IgD-negative memory B cell (primary cell): ENCODE data around the gene APOC1. TPM values are rescaled to one million over a fixed set of nuclear protein-coding genes. Genes with fewer than 3 reads are reported as not detected.
A peak's percentile ranks its signal among the peaks of the same experiment; 100 is the strongest.
"Not testable (repeated sequence)": the region's sequence is repeated elsewhere in the genome, so short reads cannot be mapped to it uniquely, and the experiment has no call there.

ENCODE experiments used
- H3K27ac Mint-ChIP-seq, 3 donors: one replicate each; pipeline ENCODE4 v1.8.0; 2020 to 2022; ENCODE audit warnings: mild to moderate bottlenecking in 3 of 3, mixed read lengths in 3 of 3, moderate library complexity in 1 of 3
- H3K27me3 Mint-ChIP-seq: one replicate; pipeline ENCODE4 v1.8.0; 2021; ENCODE audit warnings: mixed read lengths
- H3K36me3 Mint-ChIP-seq: one replicate; pipeline ENCODE4 v1.8.0; 2020; ENCODE audit warnings: mild to moderate bottlenecking, mixed read lengths
- H3K4me1 Mint-ChIP-seq, 3 donors: one replicate each; pipeline ENCODE4 v1.8.0; 2020 to 2022; ENCODE audit warnings: mixed read lengths in 3 of 3, mild to moderate bottlenecking in 1 of 3
- H3K4me3 Mint-ChIP-seq, 4 donors: one replicate each; pipeline ENCODE4 v1.8.0; 2020 to 2022; ENCODE audit warnings: mild to moderate bottlenecking in 4 of 4, mixed read lengths in 4 of 4, moderate library complexity in 3 of 4
- H3K9me3 Mint-ChIP-seq, 3 donors: one replicate each; pipeline ENCODE4 v1.8.0; 2020 to 2021; ENCODE audit warnings: mixed read lengths in 3 of 3, mild to moderate bottlenecking in 1 of 3
- polyA plus RNA-seq: library from polyadenylated mRNA; unstranded; fragments of 300-500 nt; fragmentation: Illumina TruSeq; gene quantifications from one replicate; pipeline ENCODE4 v1.2.3, GENCODE V29; 2021

The APOC1 gene
- polyA plus RNA-seq, 1 donor from 2014 or later, result not detected

DNA sequence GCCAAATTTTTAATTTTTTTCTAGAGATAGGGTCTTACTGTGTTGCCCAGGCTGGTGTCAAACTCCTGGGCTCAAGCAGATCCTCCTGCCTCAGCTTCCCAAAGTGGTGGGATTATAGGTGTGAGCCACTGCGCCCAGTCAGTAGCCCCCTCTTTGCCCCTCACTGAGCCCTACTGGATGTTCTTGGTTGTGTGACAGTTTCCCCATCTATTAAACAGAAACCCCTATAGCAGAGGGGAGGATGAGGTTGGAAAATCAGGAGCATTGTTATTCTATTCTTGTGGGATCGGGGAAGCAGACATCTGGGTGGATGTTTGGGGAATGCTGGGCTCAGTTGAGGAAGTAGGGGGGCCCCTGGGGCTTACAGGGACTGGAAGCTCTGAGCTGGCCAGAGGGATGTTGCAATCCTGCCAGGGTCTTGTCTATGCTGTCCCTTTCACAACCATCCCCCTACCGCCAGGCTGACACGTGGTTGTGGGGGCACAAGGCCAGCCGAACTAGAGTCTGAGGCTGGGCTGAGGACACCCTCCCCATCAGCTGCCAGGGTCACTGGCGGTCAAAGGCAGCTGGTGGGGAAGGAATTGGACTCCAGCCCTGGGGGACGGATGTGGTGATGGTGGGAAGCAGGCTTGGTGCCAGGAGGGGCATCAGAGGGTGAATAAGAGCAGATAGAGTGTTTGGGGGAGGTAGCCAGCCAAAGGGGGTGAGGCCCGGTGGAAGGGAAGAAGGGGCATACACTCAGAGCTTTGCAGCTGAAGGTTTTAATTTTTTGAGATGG is 10.9 kb downstream of the APOC1 start:
- peaks cover 2% of the 10 kb centered on the region for H3K36me3 Mint-ChIP-seq
- H3K4me3 Mint-ChIP-seq, result no peak overlapping the region
- peaks cover 20% of the 10 kb centered on the region for H3K27me3 Mint-ChIP-seq
- peaks cover 3 to 8% (median 4%) of the 10 kb centered on the region in 3 donors for H3K4me1 Mint-ChIP-seq
- H3K9me3 Mint-ChIP-seq, result no peaks in the 10 kb centered on the region
- no peak overlapping the region for H3K27ac Mint-ChIP-seq

DNA sequence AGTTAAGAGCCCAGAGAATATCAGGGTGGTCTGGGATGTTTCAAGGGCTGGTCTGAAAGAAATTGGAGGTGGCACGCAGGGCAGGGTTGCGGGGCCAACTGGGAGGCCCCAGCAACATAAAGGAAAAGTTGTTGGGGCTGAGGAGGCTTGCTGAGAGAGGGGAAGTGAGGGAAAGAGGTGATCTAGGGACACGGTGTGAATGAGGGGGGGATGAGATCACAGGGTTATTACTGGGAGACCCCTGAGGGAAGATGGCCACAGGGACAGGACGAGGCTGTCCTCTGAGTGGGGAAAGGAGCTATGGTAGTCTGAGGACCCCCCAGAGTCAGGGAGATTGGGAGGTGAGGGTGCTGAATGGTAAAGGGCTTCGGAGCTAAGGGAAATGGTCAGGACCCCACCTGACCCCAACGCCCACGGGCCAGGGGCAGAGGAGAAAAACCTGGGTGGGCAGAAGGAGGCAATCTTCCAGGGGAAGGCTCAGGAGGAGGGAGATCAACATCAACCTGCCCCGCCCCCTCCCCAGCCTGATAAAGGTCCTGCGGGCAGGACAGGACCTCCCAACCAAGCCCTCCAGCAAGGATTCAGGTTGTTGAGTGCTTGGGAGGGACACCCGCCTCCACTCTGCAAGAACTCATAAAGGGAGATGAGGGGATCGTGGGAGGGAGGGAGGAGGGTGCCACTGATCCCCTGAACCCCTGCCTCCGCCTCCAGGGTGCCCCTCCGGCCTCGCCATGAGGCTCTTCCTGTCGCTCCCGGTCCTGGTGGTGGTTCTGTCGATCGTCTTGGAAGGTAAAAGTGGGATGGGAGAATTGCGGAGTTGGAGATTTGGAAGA is 12.1 kb downstream of the APOC1 start:
- H3K9me3 Mint-ChIP-seq, H3K36me3 Mint-ChIP-seq, H3K4me1 Mint-ChIP-seq: not testable (repeated sequence)
- H3K27ac Mint-ChIP-seq, result peak overlapping the region in 2 of 3 donors; percentile 22 to 86
- peak overlapping the region in 3 of 4 donors; percentile 23 to 91 (median 75) for H3K4me3 Mint-ChIP-seq
- peaks cover 20% of the 10 kb centered on the region for H3K27me3 Mint-ChIP-seq

DNA sequence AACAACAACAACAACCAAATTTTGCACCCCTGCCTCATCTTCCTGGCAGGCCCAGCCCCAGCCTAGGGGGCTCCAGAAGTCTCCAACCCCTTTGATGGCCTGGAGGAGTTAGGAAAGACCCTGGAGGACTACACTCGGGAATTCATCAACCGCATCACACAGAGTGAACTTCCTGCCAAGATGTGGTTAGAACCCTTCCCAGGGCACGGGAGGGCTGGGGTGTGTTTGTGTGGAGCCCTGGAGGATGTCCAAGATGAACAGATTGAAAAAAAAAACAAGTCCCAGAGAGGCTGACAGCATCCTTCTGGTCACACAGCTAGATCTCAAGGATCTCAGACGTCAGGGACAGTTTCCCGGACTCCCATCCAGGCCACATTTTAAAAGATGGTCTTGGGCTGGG is 13.3 kb downstream of the APOC1 start:
- H3K36me3 Mint-ChIP-seq, result no peaks in the 10 kb centered on the region
- H3K4me3 Mint-ChIP-seq, result no peak overlapping the region
- peaks cover 3 to 6% (median 4%) of the 10 kb centered on the region in 3 donors for H3K4me1 Mint-ChIP-seq
- peaks cover 20% of the 10 kb centered on the region for H3K27me3 Mint-ChIP-seq
- H3K9me3 Mint-ChIP-seq, result no peaks in the 10 kb centered on the region
- no peak overlapping the region for H3K27ac Mint-ChIP-seq

DNA sequence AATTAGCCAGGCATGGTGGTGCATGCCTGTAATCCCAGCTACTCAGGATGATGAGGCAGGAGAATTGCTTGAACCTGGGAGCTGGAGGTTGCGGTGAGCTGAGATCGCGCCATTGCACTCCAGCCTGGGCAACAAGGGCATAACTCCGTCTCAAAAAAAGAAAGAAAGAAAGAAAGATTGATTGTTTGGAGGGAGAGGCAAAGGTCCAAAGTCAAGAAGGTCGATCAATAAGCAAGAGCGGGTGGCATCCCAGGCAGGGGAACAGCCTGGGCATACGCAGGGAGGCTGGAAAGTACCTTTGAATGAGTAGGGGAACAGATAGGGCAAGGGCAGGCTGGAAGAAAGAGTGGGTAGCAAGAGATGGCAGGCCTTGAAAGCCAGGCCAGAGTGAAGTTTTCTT is 15.7 kb downstream of the APOC1 start:
- peak overlapping the region in 1 of 4 donors; percentile 28 for H3K4me3 Mint-ChIP-seq
- no peaks in the 10 kb centered on the region for H3K36me3 Mint-ChIP-seq
- peaks cover 3 to 10% (median 4%) of the 10 kb centered on the region in 3 donors for H3K4me1 Mint-ChIP-seq
- no peak overlapping the region for H3K27ac Mint-ChIP-seq
- peaks cover 24% of the 10 kb centered on the region for H3K27me3 Mint-ChIP-seq
- H3K9me3 Mint-ChIP-seq, result no peaks in the 10 kb centered on the region

DNA sequence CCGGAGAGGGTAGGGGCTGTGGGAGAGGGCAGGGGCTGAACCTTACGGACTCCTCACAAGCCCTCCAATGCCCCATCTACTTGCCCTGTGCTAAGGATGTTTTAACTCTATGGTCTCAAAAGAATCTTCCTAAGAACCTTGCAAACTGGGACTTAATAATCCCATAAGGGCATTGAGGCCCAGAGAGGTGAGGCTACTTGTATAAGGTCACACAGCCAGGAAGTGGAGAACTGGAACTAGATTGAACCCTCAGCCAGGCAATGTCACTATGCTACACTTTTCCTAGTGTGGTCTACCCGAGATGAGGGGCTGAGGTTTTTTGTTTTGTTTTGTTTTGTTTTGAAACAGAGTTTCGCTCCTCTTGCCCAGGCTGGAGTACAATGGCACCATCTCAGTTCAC is 17.1 kb downstream of the APOC1 start:
- H3K27me3 Mint-ChIP-seq, result peaks cover 13% of the 10 kb centered on the region
- H3K9me3 Mint-ChIP-seq, result no peaks in the 10 kb centered on the region
- H3K27ac Mint-ChIP-seq, result no peak overlapping the region
- peaks cover 3 to 9% (median 4%) of the 10 kb centered on the region in 3 donors for H3K4me1 Mint-ChIP-seq
- H3K4me3 Mint-ChIP-seq, result no peak overlapping the region
- no peaks in the 10 kb centered on the region for H3K36me3 Mint-ChIP-seq

DNA sequence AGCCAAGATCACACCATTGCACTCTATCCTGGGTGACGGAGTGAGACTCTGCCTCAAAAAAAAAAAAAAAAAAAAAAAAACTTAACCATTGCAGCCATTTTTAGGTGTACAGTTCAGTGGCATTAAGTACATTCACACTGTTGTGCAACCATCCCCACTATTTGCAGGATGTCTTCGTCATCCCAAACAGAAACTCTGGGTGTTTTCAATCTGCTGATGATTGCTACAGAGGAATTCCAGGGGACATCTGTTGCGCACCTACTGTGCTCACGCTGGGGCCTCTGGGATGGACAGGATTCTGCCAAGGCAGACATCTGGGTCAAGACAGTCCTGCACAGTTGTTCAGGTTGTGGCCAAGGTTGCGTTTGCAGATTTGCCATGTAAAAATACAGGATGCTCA is 25.3 kb downstream of the APOC1 start:
- H3K4me1 Mint-ChIP-seq, result peaks cover 5 to 18% (median 9%) of the 10 kb centered on the region in 3 donors
- H3K27me3 Mint-ChIP-seq, result peaks cover 2% of the 10 kb centered on the region
- no peaks in the 10 kb centered on the region for H3K9me3 Mint-ChIP-seq
- H3K4me3 Mint-ChIP-seq, result no peak overlapping the region
- H3K36me3 Mint-ChIP-seq, result no peaks in the 10 kb centered on the region
- no peak overlapping the region for H3K27ac Mint-ChIP-seq

DNA sequence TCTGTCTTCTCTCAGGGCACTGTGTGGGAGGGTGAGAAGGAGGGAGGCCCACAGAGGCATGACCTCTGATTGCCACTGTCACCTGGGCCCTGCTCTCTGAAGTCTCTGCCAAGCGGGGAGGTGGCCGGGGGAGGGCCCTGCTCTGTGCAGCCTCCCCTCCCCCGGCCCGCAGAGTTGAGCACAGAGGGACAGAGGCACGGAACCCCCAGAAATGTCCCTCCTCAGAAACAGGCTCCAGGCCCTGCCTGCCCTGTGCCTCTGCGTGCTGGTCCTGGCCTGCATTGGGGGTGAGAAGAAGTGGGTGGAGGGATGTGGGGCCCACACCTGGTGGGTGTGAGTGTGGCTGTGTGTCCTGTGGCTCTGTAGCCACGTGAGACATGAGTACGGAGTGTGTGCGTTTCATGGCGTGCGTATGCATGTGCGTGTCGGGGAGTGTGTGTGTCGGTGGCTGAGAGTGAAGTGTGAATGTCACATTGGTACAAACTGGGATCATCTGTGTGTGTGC is 27.7 kb downstream of the APOC1 start, which contains the start of gene APOC4:
Gene APOC4 (plus strand): TSS at position 171 of the 505 bp plus-strand sequence. CDS start 41 bp downstream, at position 212.
- Mint-ChIP-seq H3K36me3 (peaks cover 1% of the 10 kb centered on the region), H3K27me3 (no peaks in the 10 kb centered on the region), H3K4me3 (peak within 1 kb of the TSS in 2 of 4 donors; percentile 6 to 79), H3K9me3 (no peaks in the 10 kb centered on the region), H3K4me1 (peaks cover 7 to 16% (median 9%) of the 10 kb centered on the region in 3 donors), H3K27ac (no peak within 1 kb of the TSS)

DNA sequence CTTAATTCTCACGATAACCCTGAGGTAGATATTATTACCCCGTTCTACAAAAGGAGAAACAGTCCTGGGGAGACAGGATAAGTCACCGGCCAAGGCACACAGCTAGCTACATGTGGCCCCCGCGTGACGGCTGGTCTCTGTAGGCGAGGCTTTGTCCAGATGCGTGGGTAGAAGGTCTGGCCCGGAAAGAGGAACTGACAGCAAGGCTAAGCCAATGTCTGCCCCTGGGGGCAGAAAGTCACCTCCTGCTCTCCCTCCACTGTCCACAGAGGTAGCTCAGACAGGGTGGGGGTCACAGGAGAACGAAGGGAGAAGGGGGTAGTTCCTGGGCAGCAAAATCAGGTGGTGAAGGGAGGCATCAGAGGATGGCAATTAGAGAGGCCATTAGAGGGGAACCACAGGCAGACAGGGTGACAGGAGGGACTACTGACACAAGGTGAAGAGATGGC is 29.4 kb downstream of the APOC1 start:
- Mint-ChIP-seq H3K4me3 (peak overlapping the region in 3 of 4 donors; percentile 10 to 92 (median 77)), H3K9me3 (no peaks in the 10 kb centered on the region), H3K27ac (peak overlapping the region in 2 of 3 donors; percentile 8 to 26), H3K4me1 (peaks cover 9 to 16% (median 9%) of the 10 kb centered on the region in 3 donors), H3K27me3 (no peaks in the 10 kb centered on the region), H3K36me3 (peaks cover 1% of the 10 kb centered on the region)

DNA sequence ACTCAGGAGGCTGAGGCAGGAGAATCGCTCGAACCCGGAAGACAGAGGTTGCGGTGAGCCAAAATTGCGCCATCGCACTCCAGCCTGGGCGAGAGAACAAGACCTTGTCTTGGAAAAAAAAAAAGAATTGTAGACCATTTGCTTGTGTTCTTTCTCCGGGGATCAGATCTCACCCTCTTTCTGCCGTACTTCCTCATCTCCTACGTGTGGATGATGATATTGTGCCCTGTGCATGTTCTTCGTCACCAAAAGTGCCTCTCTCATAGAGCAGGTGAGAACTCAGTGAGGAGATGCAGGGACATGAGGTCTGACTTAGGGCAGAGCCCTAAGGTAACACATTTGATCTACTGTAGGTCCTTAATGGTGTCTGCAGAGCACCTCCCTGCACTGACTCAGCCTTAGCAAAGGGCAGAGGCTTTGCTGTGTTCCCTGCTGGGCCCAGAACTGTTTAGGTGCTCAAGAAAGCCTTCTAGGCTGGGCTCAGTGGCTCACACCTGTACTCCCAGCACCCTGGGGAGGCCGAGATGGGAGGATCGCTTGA is 32.7 kb downstream of the APOC1 start:
- Mint-ChIP-seq H3K4me3 (no peak overlapping the region), H3K27me3 (no peaks in the 10 kb centered on the region), H3K27ac (no peak overlapping the region), H3K4me1 (peaks cover 10 to 14% (median 11%) of the 10 kb centered on the region in 3 donors), H3K9me3 (no peaks in the 10 kb centered on the region), H3K36me3 (peaks cover 1% of the 10 kb centered on the region)

DNA sequence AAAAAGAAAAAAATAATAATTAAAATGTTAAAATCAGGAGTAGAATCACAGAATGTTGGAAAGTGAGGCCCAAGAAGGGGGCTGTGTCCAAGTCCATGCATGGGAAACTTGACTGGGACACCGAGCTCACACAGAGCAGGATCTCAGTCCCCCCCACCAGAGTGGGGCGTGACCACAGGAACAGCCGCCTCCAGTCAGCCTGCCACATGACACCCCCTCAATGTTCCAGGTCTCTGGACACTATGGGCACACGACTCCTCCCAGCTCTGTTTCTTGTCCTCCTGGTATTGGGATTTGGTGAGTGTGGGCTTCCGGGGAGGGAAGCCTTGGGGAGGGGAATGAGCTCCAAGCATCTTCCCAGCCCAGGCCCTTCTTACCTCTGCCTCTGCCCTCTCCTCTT is 33.8 kb downstream of the APOC1 start:
- H3K9me3 Mint-ChIP-seq, result no peaks in the 10 kb centered on the region
- H3K36me3 Mint-ChIP-seq, result peaks cover 1% of the 10 kb centered on the region
- H3K27ac Mint-ChIP-seq, result peak overlapping the region in 2 of 3 donors; percentile 25 to 94

DNA sequence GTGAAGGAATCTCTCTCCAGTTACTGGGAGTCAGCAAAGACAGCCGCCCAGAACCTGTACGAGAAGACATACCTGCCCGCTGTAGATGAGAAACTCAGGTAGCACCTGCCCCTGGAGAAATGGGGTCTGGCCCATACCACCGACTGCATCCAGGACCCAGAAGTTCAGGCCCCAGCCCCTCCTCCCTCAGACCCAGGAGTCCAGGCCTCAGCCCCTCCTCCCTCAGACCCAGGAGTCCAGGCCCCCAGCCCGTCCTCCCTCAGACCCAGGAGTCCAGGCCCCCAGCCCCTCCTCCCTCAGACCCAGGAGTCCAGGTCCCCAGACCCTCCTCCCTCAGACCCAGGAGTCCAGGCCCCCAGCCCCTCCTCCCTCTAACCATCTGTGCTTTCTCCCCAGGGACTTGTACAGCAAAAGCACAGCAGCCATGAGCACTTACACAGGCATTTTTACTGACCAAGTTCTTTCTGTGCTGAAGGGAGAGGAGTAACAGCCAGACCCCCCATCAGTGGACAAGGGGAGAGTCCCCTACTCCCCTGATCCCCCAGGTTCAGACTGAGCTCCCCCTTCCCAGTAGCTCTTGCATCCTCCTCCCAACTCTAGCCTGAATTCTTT is 34.5 kb downstream of the APOC1 start:
- H3K27ac Mint-ChIP-seq, result peak overlapping the region in 1 of 3 donors; percentile 94
- peaks cover 1% of the 10 kb centered on the region for H3K36me3 Mint-ChIP-seq
- H3K9me3 Mint-ChIP-seq, result no peaks in the 10 kb centered on the region
- H3K4me1 Mint-ChIP-seq, result peaks cover 4 to 11% (median 6%) of the 10 kb centered on the region in 3 donors
- no peaks in the 10 kb centered on the region for H3K27me3 Mint-ChIP-seq
- peak overlapping the region in 1 of 4 donors; percentile 43 for H3K4me3 Mint-ChIP-seq

More for the DNA sequence above, 33.8 kb downstream of the APOC1 start:
- H3K27me3 Mint-ChIP-seq, result no peaks in the 10 kb centered on the region
- peaks cover 7 to 14% (median 8%) of the 10 kb centered on the region in 3 donors for H3K4me1 Mint-ChIP-seq
- peak overlapping the region in 1 of 4 donors; percentile 43 for H3K4me3 Mint-ChIP-seq

DNA sequence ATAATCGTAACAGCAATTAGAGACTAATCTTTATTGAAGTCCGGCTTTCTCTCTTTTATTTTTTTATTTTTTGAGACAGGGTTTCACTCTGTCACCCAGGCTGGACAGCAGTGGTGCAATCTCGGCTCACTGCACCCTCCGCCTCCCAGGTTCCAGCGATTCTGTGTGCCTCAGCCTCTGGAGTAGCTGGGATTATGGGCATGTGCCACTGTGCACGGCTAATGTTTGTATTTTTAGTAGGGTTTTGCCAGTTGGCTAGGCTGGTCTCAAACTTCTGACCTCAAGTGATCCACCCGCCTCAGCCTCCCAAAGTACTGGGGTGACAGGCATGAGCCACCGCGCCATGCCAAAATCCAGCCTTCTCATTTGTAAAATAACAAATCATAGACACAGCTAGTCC is 35.1 kb downstream of the APOC1 start:
- Mint-ChIP-seq H3K4me3 (no peak overlapping the region), H3K36me3 (peaks cover 1% of the 10 kb centered on the region), H3K27me3 (peaks cover under 1% of the 10 kb centered on the region), H3K9me3 (no peaks in the 10 kb centered on the region), H3K27ac (no peak overlapping the region), H3K4me1 (peaks cover 3 to 11% (median 6%) of the 10 kb centered on the region in 3 donors)

DNA sequence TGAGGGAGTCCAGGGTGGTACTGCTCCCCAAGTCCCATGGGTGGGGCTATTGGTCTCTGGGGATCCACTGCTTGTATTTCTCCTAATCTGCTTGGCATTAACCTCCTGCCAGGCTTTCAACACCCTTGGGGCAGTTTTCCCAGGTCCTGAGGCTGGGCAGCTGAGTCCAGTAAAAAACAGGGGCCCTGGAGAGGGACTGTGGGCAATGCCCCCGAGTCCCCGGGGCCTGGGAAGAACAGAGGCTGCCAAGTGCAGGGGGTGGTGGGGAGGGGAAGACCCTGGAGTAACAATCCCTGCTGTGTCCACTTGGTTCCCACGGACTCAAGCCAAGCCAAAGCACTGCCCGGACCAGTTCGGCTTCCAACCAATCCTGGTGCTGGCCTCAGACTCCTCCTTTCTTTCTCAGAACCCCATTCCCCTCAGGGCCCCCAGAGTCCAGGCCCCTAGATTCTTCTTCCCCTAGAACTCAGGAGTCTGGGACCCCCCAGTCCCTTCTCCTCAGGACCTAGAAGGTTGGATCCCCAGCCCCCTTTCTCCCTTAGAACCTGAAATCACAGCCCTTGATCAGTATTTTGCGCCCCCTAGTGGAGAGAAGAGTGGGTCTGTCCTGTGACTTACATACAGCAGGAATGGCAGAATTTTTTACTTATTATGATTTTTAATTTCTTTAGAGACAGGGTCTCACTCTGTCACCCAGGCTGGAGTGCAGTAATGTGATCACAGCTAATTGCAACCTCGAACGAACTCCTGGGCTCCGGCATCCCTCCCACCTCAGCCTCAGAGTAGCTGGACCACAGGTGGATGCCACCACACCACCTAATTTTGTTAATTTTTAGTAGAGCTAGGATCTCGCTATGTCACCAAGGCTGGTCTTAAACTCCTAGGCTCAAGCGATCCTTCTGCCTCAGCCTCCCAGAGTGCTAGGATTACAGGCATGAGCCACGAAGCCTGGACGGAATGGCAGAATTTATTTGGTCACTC is 37.1 kb downstream of the APOC1 start:
- Mint-ChIP-seq H3K36me3 (peaks cover 1% of the 10 kb centered on the region), H3K27me3 (peaks cover 2% of the 10 kb centered on the region), H3K9me3 (no peaks in the 10 kb centered on the region), H3K4me1 (peaks cover 14 to 25% (median 18%) of the 10 kb centered on the region in 3 donors), H3K4me3 (peak overlapping the region in 2 of 4 donors; percentile 7 to 54), H3K27ac (peak overlapping the region; percentile 31 to 73 (median 64))
